Measurements from ENCODE around the gene KRTAP10-2.
"Not testable (repeated sequence)": the region's sequence is repeated elsewhere in the genome, so short reads cannot be mapped to it uniquely, and the experiment has no call there.

KRTAP10-2 gene

DNA sequence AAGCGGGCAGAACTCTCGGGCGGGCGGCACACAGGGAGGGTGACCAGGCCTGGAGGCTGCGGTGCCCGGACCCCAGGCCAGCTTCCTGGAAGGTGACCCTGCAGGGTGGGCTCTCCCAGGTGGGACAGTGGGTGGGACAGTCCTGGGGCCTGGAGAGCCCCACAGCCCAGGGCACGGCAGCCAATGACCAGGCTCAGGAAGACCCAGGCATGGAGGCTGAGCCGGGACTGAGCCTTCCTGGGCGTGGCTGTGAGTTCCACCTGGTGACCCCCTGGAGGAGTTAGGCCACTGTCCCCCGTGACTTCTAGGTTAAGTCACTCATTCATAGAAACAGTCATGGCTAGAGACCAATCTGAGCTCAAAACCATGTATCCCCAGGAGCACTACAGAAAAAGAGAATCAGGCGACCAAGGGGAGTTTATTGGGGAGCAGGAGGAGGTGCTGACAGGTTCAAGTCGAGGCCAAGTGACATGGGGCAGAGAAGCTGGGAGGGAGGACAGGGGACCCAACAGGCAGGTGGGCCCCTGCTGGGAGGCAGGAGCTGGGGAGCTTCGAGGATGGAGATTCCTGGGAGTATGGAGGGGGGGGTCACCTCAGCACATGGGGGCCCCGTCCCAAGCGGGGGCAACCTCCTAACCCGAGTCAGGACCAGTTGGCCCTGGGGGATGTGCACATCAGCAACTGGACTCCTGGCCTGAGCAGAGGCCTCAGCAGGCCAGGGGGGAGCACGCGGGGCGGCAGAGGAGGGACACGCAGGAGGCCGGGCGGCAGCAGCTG is 27.9 kb upstream of the KRTAP10-2 start:
- no peak for DNase-seq (ENCODE audit: low spot score)
- TF ChIP-seq, protein P1, sequence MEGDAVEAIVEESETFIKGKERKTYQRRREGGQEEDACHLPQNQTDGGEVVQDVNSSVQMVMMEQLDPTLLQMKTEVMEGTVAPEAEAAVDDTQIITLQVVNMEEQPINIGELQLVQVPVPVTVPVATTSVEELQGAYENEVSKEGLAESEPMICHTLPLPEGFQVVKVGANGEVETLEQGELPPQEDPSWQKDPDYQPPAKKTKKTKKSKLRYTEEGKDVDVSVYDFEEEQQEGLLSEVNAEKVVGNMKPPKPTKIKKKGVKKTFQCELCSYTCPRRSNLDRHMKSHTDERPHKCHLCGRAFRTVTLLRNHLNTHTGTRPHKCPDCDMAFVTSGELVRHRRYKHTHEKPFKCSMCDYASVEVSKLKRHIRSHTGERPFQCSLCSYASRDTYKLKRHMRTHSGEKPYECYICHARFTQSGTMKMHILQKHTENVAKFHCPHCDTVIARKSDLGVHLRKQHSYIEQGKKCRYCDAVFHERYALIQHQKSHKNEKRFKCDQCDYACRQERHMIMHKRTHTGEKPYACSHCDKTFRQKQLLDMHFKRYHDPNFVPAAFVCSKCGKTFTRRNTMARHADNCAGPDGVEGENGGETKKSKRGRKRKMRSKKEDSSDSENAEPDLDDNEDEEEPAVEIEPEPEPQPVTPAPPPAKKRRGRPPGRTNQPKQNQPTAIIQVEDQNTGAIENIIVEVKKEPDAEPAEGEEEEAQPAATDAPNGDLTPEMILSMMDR (IDR thresholded peaks at IDR 0.05; ENCODE audit: extremely low read depth, missing control alignments) = no peak

DNA sequence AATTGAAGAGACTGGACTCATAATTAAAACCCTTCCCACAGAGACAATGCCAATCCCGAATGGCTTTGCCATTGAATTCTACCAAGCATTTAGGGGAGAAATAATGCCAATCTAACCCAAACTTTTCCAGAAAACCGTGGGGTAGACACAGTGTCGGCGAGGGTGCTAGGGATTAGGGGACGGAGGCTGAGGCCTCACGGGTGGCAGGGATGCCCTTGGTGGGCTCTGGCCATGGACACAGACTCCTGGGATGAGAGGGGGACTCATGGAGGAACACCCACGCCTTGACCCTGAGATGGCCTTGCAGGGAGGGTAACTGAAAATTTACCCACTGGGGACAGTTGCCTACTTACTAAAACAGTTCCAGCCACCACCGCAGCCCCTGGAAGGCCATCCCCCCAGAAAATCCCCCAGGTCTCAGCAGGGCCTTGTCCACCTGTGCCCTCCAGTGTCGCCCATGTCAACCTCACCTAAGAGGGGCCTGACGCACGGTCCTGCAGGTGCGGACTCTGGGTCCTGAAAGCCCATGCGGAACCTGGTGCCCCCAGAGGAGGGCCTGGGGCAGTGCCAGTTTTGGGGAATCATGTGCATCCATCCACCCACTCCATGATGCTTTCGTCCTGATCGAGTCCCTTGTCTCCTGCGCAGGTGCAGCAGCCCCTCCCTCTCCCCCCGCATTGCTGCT is 27.2 kb upstream of the KRTAP10-2 start:
- TF ChIP-seq, protein P1 (IDR thresholded peaks at IDR 0.05; ENCODE audit: extremely low read depth, missing control alignments) = no peak
- no peak for DNase-seq (ENCODE audit: low spot score)

DNA sequence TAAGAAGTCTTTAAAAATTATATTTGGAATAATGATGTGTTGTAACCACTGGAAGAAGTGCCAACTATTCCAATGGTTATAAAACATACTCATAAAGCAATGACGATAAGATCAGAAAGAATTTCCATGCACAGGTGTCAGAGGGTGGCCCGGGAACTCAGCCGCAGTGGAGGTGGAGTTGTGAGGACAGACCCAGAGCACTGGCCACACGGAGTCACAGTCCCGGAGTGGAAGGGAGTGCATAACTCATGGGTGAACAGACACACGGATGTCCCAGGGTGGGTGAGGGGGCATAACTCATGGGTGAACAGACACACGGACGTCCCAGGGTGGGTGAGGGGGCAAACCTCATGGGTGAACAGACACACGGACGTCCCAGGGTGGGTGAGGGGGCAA is 24.7 kb upstream of the KRTAP10-2 start:
- no peak for DNase-seq (ENCODE audit: low spot score)
- TF ChIP-seq, protein P1 (IDR thresholded peaks at IDR 0.05; ENCODE audit: extremely low read depth, missing control alignments) = no peak

DNA sequence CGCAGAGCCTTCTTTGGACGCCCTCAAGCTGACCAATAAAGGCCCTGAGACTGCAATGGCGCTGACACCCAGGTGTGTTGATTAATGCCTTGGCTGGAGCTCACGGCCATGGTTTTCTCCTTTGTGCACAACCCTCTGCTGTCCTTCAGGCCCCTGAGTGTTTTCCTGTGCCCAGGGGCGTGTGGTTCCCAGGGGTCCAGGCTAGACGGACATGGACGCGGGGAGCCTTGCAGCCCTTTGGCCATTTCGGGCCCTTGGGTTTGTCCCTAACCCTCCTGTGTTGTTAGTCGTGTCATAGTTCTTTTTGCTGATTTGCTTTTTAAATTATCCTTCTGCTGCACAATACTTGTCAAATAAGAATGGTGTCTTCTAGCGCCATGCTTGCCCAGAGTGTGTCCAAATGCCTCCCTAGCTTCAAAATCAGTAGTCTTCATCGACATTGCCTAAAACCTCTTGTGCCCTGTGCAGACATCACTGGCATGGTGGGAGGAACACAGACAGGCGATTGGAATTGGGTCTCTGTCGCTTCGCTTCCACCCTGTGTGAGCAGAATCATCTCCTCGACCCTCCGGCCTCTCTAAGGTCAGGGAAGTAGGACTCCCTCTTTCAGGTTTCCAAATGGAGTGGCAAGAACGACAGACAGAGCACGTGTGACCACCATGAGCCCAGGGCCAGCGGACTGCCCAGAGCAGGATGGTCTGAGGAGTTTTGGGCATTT is 24.2 kb upstream of the KRTAP10-2 start:
- TF ChIP-seq, protein P1 (IDR thresholded peaks at IDR 0.05; ENCODE audit: extremely low read depth, missing control alignments) = no peak
- no peak for DNase-seq (ENCODE audit: low spot score)

DNA sequence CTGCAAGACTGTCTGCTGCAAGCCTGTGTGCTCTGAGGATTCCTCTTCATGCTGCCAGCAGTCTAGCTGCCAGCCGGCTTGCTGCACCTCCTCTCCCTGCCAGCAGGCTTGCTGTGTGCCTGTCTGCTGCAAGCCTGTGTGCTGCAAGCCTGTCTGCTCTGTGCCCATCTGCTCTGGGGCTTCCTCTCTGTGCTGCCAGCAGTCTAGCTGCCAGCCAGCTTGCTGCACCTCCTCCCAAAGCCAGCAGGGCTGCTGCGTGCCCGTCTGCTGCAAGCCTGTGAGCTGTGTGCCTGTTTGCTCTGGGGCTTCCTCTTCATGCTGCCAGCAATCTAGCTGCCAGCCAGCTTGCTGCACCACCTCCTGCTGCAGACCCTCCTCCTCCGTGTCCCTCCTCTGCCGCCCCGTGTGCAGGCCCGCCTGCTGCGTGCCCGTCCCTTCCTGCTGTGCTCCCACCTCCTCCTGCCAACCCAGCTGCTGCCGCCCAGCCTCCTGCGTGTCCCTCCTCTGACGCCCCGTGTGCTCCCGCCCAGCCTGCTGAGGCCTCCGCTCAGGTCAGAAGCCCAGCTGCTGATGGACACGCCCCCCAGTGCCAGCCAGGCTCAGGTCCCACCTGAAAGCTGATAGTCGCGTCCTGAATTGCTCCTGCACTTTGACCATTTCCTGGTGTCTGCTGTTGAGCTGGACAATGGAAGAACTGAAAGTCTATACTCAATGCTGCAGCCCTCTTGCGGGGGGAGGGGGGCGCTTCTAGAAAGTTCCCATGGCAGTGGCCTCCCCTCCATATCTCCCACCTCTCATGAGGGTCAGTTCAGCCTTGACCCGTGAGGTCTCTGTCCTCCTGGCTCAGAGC is 23.4 kb upstream of the KRTAP10-2 start:
- TF ChIP-seq, protein P1 (IDR thresholded peaks at IDR 0.05; ENCODE audit: extremely low read depth, missing control alignments) = no peak
- DNase-seq (ENCODE audit: low spot score) = no peak

DNA sequence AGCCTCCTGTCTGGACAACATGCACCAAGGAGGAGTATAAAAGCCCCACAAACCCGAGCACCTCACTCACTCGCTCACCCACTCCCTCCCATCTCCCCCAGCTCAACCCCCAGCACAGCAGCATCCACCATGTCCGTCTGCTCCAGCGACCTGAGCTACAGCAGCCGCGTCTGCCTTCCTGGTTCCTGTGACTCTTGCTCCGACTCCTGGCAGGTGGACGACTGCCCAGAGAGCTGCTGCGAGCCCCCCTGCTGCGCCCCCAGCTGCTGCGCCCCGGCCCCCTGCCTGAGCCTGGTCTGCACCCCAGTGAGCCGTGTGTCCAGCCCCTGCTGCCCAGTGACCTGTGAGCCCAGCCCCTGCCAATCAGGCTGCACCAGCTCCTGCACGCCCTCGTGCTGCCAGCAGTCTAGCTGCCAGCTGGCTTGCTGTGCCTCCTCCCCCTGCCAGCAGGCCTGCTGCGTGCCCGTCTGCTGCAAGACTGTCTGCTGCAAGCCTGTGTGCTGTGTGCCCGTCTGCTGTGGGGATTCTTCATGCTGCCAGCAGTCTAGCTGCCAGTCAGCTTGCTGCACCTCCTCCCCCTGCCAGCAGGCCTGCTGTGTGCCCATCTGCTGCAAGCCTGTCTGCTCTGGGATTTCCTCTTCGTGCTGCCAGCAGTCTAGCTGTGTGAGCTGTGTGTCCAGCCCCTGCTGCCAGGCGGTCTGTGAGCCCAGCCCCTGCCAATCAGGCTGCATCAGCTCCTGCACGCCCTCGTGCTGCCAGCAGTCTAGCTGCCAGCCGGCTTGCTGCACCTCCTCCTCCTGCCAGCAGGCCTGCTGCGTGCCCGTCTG is 22.5 kb upstream of the KRTAP10-2 start, which contains the start of gene KRTAP10-4:
Gene KRTAP10-4, plus strand, starts transcription at position 100 of the 827 bp plus-strand sequence. Its CDS starts 30 bp downstream, at position 130.
- not testable (repeated sequence) for DNase-seq (ENCODE audit: low spot score)
